HG03175 (cell line): Measurements from ENCODE around the gene ANXA2.
"Not testable (repeated sequence)": the region's sequence is repeated elsewhere in the genome, so short reads cannot be mapped to it uniquely, and the experiment has no call there.

Experiments used
- ATAC-seq: cut with Tn5 transposase; IDR thresholded peaks from one replicate; pipeline ENCODE4 v1.9.1; 2021; ENCODE audit warnings: mild to moderate bottlenecking, moderate library complexity; ENCODE audit not compliant: unreplicated experiment

ANXA2 gene

DNA sequence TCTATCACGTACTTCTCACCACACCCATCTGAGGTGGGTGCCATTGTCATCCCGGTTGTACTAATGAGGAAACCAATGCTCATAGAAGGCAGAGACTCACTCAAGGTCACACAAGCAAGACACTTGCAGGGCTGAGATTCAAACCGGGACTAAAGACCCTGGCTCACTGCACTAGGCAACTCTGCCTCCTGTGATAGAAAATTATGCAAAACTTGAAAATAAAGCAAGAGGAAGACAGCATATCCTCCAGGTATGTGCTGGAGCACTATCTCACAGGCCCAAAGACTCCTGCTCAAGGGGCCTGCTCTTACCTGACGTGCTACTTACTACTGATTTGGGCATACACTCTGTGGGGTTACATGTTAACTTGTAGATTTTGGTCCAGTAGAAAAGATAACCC lies 25.6 kb downstream of the ANXA2 start:
- no peak for ATAC-seq

DNA sequence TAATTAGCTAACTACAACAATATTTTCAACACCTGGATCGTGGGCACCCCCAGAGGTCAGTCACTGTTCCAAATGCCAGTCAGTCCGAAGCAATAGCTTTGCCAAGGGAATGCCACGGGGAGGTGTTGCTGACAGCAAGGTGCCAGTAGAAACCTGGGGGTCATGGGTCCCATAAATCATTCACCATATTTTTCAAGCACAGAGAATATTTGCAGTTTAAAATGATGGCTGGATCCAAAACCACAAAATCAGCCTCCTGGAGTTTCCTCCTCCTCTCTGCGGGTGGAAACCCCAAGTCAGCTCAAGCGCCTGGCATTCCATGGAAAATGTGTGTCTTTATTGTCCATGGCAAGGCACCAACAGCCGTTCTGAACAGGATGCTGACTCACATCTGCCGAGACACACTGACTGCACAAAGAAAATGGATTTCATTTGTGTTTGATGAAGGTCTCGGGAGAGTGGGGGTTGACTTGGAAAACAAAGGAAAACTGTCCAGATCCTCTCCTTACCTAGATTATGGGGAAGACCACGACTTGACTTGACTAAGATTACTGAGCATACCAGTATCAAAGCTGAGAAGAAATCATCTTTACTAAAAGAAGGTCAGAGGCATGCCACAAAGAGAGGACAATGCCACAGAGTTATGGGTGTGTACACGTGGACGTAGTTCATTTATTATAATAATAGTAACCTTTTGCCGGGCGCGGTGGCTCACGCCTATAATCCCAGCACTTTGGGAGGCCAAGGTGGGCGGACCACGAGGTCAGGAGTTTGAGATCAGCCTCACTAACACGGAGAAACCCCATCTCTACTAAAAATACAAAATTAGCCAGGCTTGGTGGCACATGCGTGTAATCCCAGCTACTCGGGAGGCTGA lies 26.4 kb downstream of the ANXA2 start:
- no peak for ATAC-seq

DNA sequence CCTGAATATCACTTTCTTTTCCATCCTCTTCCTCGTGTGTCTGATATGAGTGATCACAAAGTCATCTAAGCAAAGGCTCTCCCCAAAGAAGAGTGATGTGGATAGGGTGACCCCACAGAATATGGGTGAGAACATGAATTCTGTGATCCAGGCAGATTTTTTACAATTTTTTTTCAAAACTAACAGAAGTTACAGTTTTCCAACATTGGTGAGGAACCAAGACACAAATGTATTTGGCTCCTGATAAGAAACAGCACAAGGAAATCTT lies 27.0 kb downstream of the ANXA2 start:
- ATAC-seq = no peak

DNA sequence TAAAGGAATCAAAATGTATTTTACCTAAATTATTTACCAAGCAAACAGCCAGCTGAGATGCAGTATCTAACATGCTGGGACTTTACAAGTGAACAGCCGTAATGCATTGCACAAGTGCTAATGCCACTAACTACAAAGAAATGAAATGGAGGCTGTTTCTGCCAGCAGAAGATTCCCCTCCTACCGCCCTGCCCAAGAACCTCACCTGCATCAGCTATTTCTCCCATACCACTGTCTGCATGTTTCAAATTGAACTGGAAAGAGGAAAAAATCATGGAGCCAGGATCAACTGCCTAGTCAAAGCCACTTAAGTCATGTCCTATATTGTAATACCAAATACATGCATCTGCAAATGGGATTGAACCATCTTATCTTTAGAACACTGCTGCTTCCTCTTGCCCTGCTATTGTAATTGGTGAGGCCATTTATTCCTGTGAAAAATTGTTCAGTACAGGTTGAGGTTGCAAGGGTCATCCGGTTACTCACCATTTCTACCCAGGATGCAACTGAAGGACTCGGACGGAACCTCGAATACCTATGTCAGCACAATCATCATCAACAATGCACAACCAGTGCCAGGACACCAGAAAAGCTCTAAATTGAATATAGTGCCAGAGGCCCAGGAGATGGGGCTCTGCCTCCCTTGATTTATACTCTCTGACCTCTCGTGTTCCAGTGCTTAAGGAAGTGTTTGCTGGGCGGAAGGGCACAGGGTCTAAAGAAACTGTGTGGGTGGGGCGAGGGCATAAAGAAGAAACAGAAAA lies 27.5 kb downstream of the ANXA2 start:
- no peak for ATAC-seq

DNA sequence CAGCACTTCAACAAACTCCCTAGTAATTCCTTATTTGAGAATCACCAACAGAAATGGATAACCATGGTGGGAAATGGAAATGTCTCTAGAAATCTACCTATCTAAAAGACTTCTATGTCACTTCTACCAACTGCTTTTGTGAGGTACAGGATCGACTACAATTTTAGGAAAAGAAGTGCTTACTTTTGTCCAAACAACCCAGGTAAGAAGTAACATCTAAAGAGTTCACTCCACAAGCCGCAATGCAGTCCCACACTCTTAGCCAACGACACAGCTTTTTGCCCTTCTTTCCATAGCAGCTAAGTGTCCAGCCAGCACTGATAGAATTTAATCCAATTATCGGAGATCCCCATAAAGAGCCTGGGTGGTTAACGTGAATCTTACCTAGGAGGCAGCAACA lies 28.1 kb downstream of the ANXA2 start:
- ATAC-seq = no peak

DNA sequence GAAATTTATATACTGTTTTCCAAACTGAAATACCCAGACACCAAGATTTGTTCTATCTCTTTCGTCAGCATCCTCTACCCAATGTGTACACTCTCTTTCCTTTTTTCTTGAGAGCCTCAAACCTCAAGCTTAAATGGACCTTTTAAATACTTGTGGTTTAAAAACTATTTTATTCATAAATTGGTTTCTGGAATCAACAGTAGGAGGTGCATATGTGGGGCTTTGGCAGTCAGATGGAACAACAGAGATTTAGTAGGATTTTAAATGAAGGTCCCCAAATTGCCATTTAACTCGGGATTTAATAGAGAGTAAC lies 33.2 kb downstream of the ANXA2 start:
- no peak for ATAC-seq

DNA sequence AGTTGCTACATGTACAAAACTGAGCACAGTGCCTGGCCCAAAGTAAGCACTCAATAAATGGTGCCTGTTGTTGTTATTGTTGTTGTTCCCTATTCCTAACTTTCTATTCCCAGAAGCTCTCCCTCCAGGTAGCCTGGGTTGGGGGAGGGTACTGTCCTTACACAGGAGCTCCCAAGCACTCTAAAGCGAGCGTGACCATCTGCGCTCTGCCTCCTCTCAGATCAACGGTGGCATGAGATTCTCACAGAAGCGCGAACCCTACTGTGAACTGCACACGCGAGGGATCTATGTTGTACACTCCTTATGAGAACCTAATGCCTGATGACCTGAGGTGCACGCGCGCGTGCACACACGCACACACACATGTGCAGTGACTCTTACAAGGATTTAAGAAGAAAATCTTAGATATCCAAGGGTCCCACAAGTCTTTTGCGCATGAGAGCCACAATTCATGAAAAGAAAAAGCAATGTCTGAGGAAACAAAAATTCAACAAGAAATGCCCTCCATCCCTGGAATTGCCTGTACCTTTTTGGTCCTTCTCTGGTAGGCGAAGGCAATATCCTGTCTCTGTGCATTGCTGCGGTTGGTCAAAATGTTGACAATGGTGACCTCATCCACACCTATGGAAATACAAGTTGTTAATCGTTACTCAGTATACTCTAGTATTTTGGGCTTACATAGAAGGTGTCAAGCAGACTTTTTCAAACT lies 33.7 kb downstream of the ANXA2 start:
- no peak for ATAC-seq

DNA sequence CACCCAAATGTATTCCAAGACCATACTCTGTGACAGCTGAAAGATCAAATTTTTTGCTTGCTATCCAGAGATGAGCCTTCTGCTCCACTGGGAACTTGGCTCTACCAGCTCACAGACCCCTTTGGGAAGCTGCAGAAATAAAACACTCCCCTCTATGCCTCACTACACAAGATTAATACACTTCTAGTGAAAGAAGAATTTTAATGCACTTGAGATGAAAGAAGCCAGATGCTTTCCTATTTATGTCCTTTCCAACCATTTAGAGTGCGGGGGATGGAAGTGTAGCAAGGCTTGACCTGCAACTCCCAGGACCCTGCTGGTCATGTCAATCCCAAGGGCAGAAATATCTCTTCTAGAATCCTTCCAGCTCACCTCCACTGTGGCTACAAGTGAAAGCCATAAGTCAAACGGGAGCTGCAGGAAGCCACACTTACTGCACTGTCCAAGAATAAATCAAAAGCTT lies 34.7 kb downstream of the ANXA2 start:
- ATAC-seq = no peak

DNA sequence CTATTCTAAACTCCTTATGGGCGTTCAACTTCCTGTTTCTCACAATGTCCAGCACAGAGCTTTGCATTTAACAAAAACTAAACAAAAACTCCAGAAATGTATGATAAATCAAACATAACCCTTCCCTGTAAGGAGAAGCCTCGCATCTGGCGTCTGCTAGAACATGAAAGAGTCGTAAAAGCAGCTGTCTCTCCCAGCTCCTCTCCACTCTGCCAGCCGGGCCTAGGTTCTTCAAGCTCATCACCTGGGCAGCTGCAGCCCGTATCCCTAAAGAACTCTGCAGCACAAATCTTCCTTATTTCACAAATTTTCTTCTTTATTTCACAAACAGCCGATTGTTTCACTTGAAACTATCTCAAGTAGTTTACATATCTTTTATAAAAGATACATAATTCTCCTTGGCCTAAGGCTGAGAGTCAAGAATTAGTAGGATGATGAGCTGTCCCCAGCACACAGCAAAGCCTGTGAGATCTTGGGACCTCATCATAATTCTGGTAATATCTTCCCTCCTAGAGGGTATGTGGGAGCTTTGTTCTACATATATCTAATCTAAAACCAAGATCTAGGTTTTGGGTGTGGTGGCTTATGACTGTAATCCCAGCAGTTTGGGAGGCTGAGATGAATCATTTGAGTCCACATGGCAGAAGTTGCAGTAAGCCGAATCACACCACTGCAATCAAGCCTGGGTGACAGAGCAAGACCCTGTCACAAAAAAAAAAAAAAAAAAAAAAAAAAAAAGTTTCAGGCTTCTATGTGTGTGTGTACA lies 35.3 kb downstream of the ANXA2 start:
- ATAC-seq = no peak

DNA sequence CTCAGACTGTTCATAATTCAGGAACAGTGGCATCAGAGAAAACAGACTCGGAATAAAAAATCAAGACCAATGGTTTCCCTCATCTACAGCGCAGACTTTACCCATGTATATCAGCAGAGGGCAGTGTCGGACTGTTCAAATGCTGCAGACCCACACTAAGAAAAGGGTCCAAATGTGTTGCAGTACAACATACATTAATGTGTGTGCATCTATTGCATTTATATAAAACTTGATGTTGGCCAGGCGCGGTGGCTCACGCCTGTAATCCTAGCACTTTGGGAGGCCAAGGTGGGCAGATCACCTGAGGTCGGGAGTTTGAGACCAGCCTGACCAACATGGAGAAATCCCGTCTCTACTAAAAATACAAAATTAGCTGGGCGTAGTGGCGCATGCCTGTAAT lies 38.0 kb downstream of the ANXA2 start:
- ATAC-seq = not testable (repeated sequence)

DNA sequence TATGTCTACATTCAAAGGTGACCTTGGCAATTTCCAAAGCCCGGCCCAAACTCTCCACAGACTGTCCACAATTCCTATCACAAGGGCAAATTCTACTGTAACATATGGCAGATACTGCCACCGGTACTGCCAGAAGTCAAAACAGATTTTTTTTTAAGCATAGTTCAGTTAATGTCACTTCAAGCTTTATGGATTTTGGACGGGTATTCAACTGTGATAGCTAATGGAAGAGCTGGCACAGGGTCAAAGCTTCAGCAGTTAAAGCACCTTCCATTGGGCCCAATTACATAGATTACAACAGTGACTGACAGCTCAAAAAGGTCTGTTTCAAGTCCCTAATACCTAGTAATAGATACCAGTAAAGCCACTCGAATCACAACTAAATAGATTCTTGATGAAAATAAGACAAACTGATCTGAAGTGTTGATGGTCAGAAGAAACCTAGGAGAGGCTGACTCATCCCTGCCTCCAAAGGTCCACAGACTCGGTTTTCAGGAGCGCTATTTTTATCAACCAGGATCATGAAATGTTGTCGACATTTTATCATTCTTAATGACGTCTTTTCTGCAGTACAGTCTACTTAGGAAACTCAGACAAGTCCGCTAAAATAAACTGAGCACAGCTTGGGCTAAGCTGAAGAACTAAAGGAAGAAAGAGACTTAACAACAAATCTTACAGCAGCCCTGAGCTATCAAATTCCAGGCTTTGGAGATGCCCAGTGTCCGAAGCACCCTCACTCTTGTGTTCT lies 38.7 kb downstream of the ANXA2 start:
- ATAC-seq = no peak

DNA sequence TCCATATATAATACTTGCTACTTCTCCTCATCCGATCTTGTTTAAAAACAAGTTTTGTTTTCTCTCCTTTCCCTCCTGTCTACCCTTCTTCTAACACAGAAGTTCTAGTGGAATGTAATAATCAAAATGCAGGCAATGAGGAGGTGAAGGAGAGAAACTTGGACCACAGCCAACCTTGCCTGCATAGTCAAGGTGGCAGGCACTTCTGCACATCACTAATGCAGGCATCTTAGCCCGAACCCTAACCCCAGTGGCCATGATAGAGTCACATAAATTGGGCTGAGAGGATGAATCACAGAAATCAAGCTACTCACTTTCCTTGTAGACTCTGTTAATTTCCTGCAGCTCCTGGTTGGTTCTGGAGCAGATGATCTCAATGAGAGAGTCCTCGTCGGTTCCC lies 41.0 kb downstream of the ANXA2 start:
- no peak for ATAC-seq

DNA sequence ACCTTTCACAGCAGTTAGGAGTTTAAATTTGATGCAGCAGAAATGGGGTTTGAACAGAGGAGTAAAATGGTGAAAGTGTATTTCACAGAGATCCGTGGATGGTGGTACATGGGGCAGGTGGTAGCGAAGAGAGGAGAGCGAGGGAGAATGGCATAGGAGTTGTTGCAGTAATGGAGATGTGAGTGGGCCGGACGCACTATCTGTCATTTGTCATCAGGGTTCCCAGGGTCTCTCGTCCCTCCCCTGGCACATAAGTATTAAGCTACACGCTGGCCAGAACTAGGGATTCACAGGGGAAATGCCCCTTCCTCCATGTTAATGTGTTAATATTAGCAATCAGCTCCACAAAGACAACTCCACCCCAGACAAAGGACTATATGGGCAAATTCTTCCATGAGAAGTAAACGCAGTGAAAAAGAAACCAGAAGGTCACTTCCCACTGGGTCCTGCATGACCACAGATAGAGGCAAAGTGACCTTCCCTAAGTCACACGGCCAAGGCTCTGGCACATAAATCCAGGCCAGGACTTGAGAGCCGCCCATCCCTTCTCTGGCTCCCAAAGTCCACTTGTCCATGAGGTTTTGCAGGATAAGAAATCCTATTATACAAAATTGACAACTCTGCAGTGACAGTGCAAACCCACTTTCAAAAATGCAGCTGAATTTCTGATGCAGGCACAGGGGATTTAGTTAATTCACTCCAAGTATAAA lies 42.5 kb downstream of the ANXA2 start:
- ATAC-seq = no peak

DNA sequence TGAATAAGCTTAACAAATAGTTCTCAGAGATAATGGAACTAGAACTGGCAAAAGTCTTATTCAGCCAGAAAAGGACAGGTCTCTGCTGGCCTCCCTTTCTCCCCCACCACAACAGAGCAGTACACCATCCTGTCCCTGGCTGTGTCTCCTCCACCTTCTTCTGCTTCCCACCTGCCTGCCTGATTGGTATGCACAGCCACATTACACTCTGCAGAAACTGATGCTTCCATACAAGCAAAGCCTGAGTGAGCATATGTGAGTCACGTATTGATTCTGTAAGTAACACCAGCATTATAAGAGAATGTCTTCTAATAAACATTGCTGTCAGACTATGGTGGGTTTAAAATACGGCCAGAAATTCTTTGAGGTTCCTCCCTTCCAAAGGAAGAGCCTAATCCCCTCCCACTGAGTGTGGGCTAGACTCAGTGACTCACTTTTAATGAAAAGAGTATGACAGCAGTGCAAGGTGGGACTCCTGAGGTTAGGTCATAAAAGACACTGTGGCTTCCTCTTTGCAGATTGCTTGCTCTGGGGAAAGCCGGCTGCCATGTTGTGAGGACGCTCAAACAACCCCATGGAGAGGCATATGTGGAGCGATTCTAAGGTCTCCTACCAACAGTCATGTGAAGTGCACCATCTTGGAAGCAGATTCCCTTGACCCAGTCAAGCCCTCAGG lies 44.4 kb downstream of the ANXA2 start:
- no peak for ATAC-seq

DNA sequence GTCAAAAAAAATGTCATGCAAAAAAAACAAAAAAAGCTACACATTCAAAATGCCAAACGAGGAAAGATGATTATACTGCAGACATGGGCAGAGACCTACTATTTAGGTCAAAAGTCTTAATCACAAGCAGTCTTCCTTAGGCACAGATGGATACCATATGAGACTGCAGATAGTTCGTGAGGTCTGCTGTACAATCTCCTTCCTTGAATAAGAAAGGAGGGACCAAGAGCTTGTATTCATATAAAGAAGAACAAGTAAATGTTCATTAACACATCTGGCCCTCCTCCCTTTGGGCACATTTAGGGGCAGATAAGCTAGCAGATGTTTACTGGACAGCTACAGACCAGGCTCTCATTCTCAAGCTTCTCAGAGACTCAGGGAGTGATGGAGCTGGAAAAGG lies 45.3 kb downstream of the ANXA2 start:
- ATAC-seq = no peak

DNA sequence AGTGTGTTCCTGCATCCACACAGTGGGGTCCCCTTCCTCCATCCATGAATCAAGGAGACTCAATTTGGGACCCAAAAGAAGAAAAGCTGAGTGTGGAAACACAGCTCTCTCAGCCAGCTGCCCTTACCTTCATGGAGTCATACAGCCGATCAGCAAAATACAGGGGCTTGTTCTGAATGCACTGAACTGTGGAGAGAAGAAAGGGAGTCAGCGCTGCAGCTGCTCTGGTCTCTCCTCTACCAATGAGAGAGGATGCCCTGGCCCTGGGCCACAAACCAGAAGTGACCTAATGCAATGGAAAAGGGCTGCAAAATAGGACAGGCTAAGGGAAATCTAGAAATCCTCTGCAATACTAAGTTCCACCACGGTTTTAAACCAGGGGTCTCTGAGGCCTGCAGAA lies 46.7 kb downstream of the ANXA2 start:
- no peak for ATAC-seq

DNA sequence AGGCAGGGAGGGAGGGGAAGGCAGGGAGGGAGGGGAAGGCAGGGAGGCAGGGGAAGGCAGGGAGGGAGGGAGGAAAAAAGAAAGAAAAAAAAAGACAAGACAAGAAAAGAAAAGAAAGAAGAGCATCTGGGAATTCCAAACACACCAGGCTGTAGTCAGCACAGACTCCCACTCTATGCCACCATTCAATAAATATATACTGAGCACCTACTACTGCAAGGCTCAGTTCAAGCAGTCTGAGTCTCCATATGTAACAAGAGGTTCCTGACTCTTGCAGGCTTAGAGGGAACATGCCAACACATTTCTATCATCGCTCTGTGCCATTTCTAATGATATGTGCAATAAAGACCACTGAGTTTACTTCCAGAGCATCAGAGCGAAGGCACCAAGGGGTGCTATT lies 47.7 kb downstream of the ANXA2 start:
- no peak for ATAC-seq

DNA sequence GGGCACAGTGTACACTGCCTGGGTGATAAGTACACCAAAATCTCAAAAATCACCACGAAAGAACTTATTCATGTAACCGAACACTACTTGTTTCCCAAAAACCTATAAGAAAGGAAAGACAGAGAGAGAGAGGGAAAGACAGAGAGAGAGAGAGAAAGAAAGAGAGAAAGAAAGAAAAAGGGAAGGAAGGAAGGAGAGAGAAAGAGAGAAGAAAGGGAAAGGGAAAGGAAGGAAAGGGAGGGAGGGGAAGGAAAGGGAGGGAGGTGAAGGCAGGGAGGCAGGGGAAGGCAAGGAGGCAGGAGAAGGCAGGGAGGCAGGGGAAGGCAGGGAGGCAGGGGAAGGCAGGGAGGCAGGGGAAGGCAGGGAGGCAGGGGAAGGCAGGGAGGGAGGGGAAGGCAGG lies 48.2 kb downstream of the ANXA2 start:
- no peak for ATAC-seq

DNA sequence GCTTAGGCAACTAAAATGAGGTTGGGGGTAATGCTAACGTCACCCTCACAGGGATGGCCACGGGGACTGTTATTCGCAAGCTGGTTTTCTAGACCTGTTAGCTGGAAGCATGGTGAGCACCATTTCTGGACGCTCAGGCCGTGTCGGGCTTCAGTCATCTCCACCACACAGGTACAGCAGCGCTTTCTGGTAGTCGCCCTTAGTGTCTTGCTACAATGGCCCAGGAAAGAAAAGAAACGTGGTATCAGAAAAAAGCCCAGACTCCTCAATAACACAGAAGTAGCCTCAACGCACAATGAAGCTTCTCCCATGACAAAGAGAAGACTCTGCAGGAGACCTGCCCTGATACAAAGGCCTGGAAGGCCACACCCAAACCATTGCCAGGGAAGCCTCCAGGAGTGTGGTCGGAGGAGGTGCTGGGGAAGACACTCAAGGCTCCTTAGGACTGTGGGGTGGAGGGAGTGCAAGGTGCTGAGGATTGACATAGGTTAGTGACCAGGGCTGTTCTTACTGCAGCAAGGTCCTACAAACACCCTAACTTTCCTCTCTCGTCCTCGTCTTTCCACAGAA lies 50.2 kb downstream of the ANXA2 start:
- ATAC-seq = no peak
